ENCODE measurements around the gene PHACTR1. TPM values are rescaled to one million over a fixed set of nuclear protein-coding genes. Genes with fewer than 3 reads are reported as not detected.

PHACTR1 gene
- total and polyA plus RNA-seq, 4 donors, result 0.31 to 1.5 (median 0.79) TPM

DNA sequence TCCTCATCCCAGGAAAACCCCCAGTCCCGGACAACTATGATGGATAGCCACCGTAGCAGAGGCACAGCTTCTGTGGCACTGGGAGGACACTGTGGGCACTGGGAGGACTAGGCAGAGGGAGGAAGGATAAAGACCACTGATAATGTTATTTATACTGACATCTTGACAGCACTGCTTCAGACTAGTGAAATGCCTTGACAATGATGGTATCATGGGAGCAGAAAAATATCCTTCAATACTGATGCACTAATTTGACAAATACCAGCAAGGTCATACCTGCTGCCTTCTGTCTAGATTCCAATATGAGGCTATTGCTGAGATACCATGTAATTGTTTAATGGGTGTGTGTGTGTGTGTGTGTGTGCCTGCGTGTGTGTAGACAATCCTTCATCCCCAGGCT is 148.6 kb downstream of the PHACTR1 start:
- DNase-seq (ENCODE audit: low spot score), result no peak
- WGBS, result 53% methylated on average over 3 of the region's 3 CpGs
- H3K4me3 ChIP-seq (ENCODE audit: low read depth in 1 of 3, low read length in 3 of 3), result no peak overlapping the region
- no peak overlapping the region for H3K9ac ChIP-seq (ENCODE audit: low read depth in 1 of 2, low read length in 2 of 2)
- H3K27ac ChIP-seq (ENCODE audit: low read depth in 1 of 2, low read length in 2 of 2), result no peak overlapping the region
- H3K9me3 ChIP-seq (ENCODE audit: control insufficient read depth in 4 of 4, low read length in 3 of 4), result no peaks in the 10 kb centered on the region
- TF ChIP-seq GABPA (IDR thresholded peaks at IDR 0.05 in 1 of 2, conservative IDR thresholded peaks at IDR 0.05 in 1 of 2) (no peak), HNF4A (conservative IDR thresholded peaks at IDR 0.05) (no peak), TAF1 (conservative IDR thresholded peaks at IDR 0.05) (no peak), EGR1 (IDR thresholded peaks at IDR 0.05; ENCODE audit: low read depth in 2 of 2) (no peak), RXRA (IDR thresholded peaks at IDR 0.05) (no peak), HNF4G (IDR thresholded peaks at IDR 0.05) (no peak), NR2F2 (IDR thresholded peaks at IDR 0.05) (no peak), SP1 (IDR thresholded peaks at IDR 0.05) (no peak), RAD21 (IDR thresholded peaks at IDR 0.05) (no peak), YY1 (IDR thresholded peaks at IDR 0.05) (no peak), JUND (IDR thresholded peaks at IDR 0.05) (no peak), FOXA1 (IDR thresholded peaks at IDR 0.05) (no peak), FOXA2 (IDR thresholded peaks at IDR 0.05) (no peak)
- TF ChIP-seq, protein P1, sequence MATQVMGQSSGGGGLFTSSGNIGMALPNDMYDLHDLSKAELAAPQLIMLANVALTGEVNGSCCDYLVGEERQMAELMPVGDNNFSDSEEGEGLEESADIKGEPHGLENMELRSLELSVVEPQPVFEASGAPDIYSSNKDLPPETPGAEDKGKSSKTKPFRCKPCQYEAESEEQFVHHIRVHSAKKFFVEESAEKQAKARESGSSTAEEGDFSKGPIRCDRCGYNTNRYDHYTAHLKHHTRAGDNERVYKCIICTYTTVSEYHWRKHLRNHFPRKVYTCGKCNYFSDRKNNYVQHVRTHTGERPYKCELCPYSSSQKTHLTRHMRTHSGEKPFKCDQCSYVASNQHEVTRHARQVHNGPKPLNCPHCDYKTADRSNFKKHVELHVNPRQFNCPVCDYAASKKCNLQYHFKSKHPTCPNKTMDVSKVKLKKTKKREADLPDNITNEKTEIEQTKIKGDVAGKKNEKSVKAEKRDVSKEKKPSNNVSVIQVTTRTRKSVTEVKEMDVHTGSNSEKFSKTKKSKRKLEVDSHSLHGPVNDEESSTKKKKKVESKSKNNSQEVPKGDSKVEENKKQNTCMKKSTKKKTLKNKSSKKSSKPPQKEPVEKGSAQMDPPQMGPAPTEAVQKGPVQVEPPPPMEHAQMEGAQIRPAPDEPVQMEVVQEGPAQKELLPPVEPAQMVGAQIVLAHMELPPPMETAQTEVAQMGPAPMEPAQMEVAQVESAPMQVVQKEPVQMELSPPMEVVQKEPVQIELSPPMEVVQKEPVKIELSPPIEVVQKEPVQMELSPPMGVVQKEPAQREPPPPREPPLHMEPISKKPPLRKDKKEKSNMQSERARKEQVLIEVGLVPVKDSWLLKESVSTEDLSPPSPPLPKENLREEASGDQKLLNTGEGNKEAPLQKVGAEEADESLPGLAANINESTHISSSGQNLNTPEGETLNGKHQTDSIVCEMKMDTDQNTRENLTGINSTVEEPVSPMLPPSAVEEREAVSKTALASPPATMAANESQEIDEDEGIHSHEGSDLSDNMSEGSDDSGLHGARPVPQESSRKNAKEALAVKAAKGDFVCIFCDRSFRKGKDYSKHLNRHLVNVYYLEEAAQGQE (IDR thresholded peaks at IDR 0.05), result no peak
- TF ChIP-seq, protein P2, sequence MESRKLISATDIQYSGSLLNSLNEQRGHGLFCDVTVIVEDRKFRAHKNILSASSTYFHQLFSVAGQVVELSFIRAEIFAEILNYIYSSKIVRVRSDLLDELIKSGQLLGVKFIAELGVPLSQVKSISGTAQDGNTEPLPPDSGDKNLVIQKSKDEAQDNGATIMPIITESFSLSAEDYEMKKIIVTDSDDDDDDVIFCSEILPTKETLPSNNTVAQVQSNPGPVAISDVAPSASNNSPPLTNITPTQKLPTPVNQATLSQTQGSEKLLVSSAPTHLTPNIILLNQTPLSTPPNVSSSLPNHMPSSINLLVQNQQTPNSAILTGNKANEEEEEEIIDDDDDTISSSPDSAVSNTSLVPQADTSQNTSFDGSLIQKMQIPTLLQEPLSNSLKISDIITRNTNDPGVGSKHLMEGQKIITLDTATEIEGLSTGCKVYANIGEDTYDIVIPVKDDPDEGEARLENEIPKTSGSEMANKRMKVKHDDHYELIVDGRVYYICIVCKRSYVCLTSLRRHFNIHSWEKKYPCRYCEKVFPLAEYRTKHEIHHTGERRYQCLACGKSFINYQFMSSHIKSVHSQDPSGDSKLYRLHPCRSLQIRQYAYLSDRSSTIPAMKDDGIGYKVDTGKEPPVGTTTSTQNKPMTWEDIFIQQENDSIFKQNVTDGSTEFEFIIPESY (IDR thresholded peaks at IDR 0.05), result no peak
- TF ChIP-seq, protein P3, sequence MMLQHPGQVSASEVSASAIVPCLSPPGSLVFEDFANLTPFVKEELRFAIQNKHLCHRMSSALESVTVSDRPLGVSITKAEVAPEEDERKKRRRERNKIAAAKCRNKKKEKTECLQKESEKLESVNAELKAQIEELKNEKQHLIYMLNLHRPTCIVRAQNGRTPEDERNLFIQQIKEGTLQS (IDR thresholded peaks at IDR 0.05), result no peak
- TF ChIP-seq, protein P4, sequence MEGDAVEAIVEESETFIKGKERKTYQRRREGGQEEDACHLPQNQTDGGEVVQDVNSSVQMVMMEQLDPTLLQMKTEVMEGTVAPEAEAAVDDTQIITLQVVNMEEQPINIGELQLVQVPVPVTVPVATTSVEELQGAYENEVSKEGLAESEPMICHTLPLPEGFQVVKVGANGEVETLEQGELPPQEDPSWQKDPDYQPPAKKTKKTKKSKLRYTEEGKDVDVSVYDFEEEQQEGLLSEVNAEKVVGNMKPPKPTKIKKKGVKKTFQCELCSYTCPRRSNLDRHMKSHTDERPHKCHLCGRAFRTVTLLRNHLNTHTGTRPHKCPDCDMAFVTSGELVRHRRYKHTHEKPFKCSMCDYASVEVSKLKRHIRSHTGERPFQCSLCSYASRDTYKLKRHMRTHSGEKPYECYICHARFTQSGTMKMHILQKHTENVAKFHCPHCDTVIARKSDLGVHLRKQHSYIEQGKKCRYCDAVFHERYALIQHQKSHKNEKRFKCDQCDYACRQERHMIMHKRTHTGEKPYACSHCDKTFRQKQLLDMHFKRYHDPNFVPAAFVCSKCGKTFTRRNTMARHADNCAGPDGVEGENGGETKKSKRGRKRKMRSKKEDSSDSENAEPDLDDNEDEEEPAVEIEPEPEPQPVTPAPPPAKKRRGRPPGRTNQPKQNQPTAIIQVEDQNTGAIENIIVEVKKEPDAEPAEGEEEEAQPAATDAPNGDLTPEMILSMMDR (IDR thresholded peaks at IDR 0.05; ENCODE audit: low read depth, low read length, missing input control), result no peak
- TF ChIP-seq, protein P5, sequence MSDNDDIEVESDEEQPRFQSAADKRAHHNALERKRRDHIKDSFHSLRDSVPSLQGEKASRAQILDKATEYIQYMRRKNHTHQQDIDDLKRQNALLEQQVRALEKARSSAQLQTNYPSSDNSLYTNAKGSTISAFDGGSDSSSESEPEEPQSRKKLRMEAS (IDR thresholded peaks at IDR 0.05), result no peak
- peaks cover 2 to 14% (median 4%) of the 10 kb centered on the region in 4 donors for H3K27me3 ChIP-seq (ENCODE audit: control insufficient read depth in 4 of 4, insufficient read depth in 4 of 4, low read length in 3 of 4)
- no peaks in the 10 kb centered on the region for H3K4me1 ChIP-seq (ENCODE audit: control insufficient read depth in 4 of 4, insufficient read depth in 4 of 4, low read length in 3 of 4)
- no peaks in the 10 kb centered on the region for H3K36me3 ChIP-seq (ENCODE audit: control insufficient read depth in 4 of 4, insufficient read depth in 3 of 4, low read depth in 1 of 4, low read length in 3 of 4)

All from liver (tissue), 9 donors.